OCI-LY7 (cell line): ENCODE measurements around the gene DAPK2. TPM values are rescaled to one million over a fixed set of nuclear protein-coding genes. Genes with fewer than 3 reads are reported as not detected.

Source experiments
- BruUV-seq: library from RNA; stranded (reverse); fragments of 400-500 nt; replicated peaks from 2 replicates; lab custom pipeline; 2021; lab: Mats Ljungman, UMichigan
- CTCF ChIA-PET: fragments of 300-600 bp; sonication (Branson Sonifier 250); formaldehyde crosslinking; loops from one replicate; lab custom pipeline; 2022; ENCODE audit warnings: antibody characterized with exemption; ENCODE audit not compliant: unreplicated experiment; lab: Charles Lee
- POLR2A ChIA-PET: fragments of 300-600 bp; sonication (Branson Sonifier 250); formaldehyde crosslinking; loops from one replicate; lab custom pipeline; 2022; ENCODE audit warnings: antibody characterized with exemption; lab: Charles Lee
- DNase-seq: peaks from one replicate; pipeline ENCODE4 v3.0.0-alpha.2; 2015; ENCODE audit warnings: low spot score
- H2AFZ ChIP-seq: fragments of 200-600 bp; sonication (generic), shearing (Covaris generic); 2 replicates; pipeline ENCODE4 v1.6.1; 2014; ENCODE audit warnings: mild to moderate bottlenecking, antibody characterized with exemption, low read length, moderate library complexity
- H3K27ac ChIP-seq: fragments of 200-600 bp; sonication (generic); 2 replicates; pipeline ENCODE4 v1.5.1; 2014; ENCODE audit warnings: mixed run types, low read depth, mild to moderate bottlenecking, moderate library complexity, low read length, inconsistent platforms; ENCODE audit not compliant: poor library complexity, severe bottlenecking
- H3K36me3 ChIP-seq: fragments of 200-600 bp; sonication (generic); 2 replicates; pipeline ENCODE4 v1.6.1; 2014; ENCODE audit warnings: mild to moderate bottlenecking, antibody characterized with exemption, low read length, moderate library complexity, mixed read lengths; ENCODE audit not compliant: insufficient read depth
- H3K4me1 ChIP-seq: fragments of 200-600 bp; sonication (generic); 2 replicates; pipeline ENCODE4 v1.5.1; 2014; ENCODE audit warnings: mild to moderate bottlenecking, low read length; ENCODE audit not compliant: insufficient read depth, poor library complexity, severe bottlenecking
- H3K4me2 ChIP-seq: fragments of 200-600 bp; sonication (generic); 2 replicates; pipeline ENCODE4 v1.6.1; 2014; ENCODE audit warnings: mild to moderate bottlenecking, low read length
- H3K4me3 ChIP-seq: fragments of 200-600 bp; sonication (generic); 2 replicates; pipeline ENCODE4 v1.5.1; 2014; ENCODE audit warnings: mild to moderate bottlenecking, low read depth, low read length; ENCODE audit not compliant: poor library complexity, severe bottlenecking
- H3K79me2 ChIP-seq: fragments of 200-600 bp; sonication (generic); 2 replicates; pipeline ENCODE4 v1.6.1; 2016; ENCODE audit warnings: low read depth, mild to moderate bottlenecking, low read length, moderate library complexity, mixed read lengths; ENCODE audit not compliant: insufficient read depth
- H3K9me2 ChIP-seq: fragments of 200-600 bp; sonication (generic); 2 replicates; pipeline ENCODE4 v1.6.1; 2016; ENCODE audit warnings: mild to moderate bottlenecking, low read length, mixed read lengths; ENCODE audit not compliant: insufficient read depth
- H3K9me3 ChIP-seq: fragments of 200-600 bp; sonication (generic); 2 replicates; pipeline ENCODE4 v1.6.1; 2014; ENCODE audit warnings: mild to moderate bottlenecking, mixed run types, low read length, mixed read lengths
- H4K20me1 ChIP-seq: fragments of 200-600 bp; sonication (generic); 2 replicates; pipeline ENCODE4 v1.6.1; 2014; ENCODE audit warnings: mild to moderate bottlenecking, antibody characterized with exemption, low read length, moderate library complexity, mixed read lengths; ENCODE audit not compliant: insufficient read depth
- EZH2phosphoT487 ChIP-seq: fragments of 200-600 bp; sonication (generic); IDR thresholded peaks from 2 replicates; pipeline ENCODE4 v1.6.1; 2018; ENCODE audit warnings: low read depth, borderline replicate concordance, mild to moderate bottlenecking, mixed run types, antibody characterized with exemption, low read length, moderate library complexity, mixed read lengths
- intact Hi-C: fragments of 100-400 bp; cut with micrococcal nuclease; formaldehyde crosslinking; loops from one replicate; pipeline ENCODE4 v1.10.0; 2022; ENCODE audit not compliant: unreplicated experiment
- total RNA-seq, 2 experiments: library from RNA; depleted of rRNA in 1 of 2; stranded (reverse); fragments of >200 nt in 1 of 2; shearing (Covaris generic) in 1 of 2; gene quantifications; 2 replicates each; pipeline ENCODE4 v1.2.3, GENCODE V29; 2014 to 2022
- TF ChIP-seq, protein P1 (sequence below): fragments of 200-600 bp; sonication (generic); conservative IDR thresholded peaks from 2 replicates; pipeline ENCODE4 v1.5.1; 2014; ENCODE audit warnings: mild to moderate bottlenecking, antibody characterized with exemption, low read length, moderate library complexity, mixed read lengths

The DAPK2 gene
- total RNA-seq, 2 experiments from 2014 or later = 0.36 to 1.2 TPM

DNA sequence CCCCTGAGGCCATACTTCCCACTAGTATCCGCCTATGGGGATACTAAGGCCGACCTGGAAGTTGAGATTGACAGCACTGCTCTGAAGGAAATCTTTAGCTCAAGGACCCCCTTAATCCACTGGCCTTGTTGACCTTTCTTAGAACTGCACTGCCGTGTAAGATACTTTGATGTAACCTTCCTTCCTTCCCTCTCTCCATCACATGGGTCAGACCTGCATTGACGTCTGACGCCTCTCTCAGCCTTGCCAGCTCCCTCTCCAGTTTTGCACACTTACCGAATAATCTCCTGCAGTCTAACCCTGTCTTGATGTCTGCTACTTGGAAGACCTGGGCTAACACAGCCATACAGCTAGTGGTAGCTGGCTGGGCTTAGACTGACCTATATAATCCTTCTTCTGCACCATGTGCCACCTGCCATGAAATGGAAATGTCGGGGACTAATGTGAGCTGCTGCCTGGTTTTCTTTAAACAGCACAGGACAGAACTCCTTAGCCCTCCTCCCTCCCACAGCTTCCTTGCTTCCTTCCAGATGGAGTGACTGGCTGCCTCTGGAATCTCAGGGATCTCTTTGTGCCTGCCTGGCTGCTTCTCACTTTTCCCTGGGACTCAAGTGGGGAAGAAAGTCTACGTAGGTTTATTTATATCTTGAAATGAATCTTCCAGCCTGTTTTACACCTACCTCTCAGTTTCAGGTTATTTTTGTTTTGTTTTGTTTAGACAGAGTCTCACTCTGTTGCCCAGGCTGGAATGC, 173.3 kb downstream of the DAPK2 start:
- H3K9me3 ChIP-seq = no peaks in the 10 kb centered on the region
- no peaks in the 10 kb centered on the region for H3K9me2 ChIP-seq
- TF ChIP-seq, protein P1, sequence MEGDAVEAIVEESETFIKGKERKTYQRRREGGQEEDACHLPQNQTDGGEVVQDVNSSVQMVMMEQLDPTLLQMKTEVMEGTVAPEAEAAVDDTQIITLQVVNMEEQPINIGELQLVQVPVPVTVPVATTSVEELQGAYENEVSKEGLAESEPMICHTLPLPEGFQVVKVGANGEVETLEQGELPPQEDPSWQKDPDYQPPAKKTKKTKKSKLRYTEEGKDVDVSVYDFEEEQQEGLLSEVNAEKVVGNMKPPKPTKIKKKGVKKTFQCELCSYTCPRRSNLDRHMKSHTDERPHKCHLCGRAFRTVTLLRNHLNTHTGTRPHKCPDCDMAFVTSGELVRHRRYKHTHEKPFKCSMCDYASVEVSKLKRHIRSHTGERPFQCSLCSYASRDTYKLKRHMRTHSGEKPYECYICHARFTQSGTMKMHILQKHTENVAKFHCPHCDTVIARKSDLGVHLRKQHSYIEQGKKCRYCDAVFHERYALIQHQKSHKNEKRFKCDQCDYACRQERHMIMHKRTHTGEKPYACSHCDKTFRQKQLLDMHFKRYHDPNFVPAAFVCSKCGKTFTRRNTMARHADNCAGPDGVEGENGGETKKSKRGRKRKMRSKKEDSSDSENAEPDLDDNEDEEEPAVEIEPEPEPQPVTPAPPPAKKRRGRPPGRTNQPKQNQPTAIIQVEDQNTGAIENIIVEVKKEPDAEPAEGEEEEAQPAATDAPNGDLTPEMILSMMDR = no peak
- no peak for TF ChIP-seq EZH2phosphoT487
- no peak overlapping the region for H3K27ac ChIP-seq
- no peaks in the 10 kb centered on the region for H3K79me2 ChIP-seq
- no peak overlapping the region for H2AFZ ChIP-seq
- intact Hi-C loops = no loop called here
- H3K4me2 ChIP-seq = no peak overlapping the region
- peaks cover 3% of the 10 kb centered on the region for H3K4me1 ChIP-seq
- ChIA-PET POLR2A (interaction anchor here (0.7 to 1.1 kb wide), 3 partner anchors 10 to 383 kb away, joined by 3 to 4 read pairs (median 4); no protein-coding TSS in a partner anchor), CTCF (no interaction called here)
- no peaks in the 10 kb centered on the region for H3K36me3 ChIP-seq
- BruUV-seq = no TSS peak
- no peak overlapping the region for H3K4me3 ChIP-seq
- H4K20me1 ChIP-seq = no peaks in the 10 kb centered on the region
- DNase-seq = no peak

DNA sequence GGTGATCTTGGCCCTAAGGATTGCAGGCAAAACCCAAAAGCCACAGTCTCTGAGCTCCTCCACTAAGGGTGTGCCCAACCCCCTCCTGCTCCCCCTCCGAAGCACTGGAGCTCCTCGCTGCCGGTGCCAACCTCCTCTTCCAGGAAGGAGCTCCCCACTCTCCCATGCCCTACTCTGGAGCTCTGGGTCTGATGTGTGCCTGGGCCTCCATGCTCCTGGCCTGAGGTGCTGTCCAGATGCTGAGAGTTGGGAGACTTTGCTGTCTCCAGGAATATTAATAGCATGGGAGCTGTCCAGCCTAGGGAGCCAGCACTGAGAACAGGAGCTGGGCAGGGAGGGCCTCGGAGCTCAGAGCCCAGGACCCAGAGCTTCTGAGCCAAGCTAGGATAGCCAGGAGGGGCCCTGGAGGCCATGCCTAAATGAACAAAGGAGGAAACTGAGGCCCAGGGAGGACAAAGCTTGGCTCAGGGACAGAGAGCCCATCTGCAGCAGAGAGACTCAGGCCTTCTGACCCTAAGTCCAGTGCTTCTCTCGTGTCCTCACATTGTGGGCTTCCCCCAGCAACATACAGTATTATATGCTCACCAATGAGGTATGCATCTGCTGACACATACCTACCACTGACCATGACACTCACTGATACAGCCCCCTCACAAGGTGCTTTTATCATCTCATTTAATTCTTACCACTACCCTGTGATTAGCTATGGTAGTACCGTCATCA, 175.6 kb downstream of the DAPK2 start:
- Histone ChIP-seq H2AFZ (no peak overlapping the region), H3K4me2 (no peak overlapping the region), H3K9me3 (no peaks in the 10 kb centered on the region), H3K9me2 (no peaks in the 10 kb centered on the region), H3K4me3 (no peak overlapping the region), H3K79me2 (no peaks in the 10 kb centered on the region), H3K4me1 (peaks cover 3% of the 10 kb centered on the region), H3K36me3 (no peaks in the 10 kb centered on the region), H4K20me1 (no peaks in the 10 kb centered on the region), H3K27ac (no peak overlapping the region)
- no peak for DNase-seq
- intact Hi-C loops = no loop called here
- ChIA-PET POLR2A (interaction anchor here (0.6 to 1.2 kb wide), 3 partner anchors 11 to 60 kb away, joined by 3 to 6 read pairs (median 4); no protein-coding TSS in a partner anchor), CTCF (no interaction called here)
- no peak for TF ChIP-seq EZH2phosphoT487
- TF ChIP-seq, protein P1 = no peak
- BruUV-seq = no TSS peak
